ENCODE data around the gene PYGB.

Gene PYGB

GRCh38 chr20:25237610-25238318 is 10.1 kb upstream of the PYGB start (continued):
- peak; percentile 94 for TF ChIP-seq PRDM10 (tag by site-specific recombination; IDR thresholded peaks at IDR 0.05)
- TF ChIP-seq KLF10 (tag by site-specific recombination; IDR thresholded peaks at IDR 0.05): 0 out of 2 replicates have a peak, but pooled peaks have one; percentile 51
- TF ChIP-seq ATF2 (tag by site-specific recombination; IDR thresholded peaks at IDR 0.05; ENCODE audit: low read depth): peak; percentile 96
- TF ChIP-seq ZNF426 (tag by site-specific recombination; IDR thresholded peaks at IDR 0.05): no peak
- peak; percentile 99 for TF ChIP-seq ZBTB48 (tag by site-specific recombination; IDR thresholded peaks at IDR 0.05)
- TF ChIP-seq ZNF639 (tag by site-specific recombination; IDR thresholded peaks at IDR 0.05): peak; percentile 91
- TF ChIP-seq KLF7 (tag by site-specific recombination; IDR thresholded peaks at IDR 0.05; ENCODE audit: borderline replicate concordance): peak; percentile 20; the same call in 1 of the 2 replicates
- no peak for TF ChIP-seq ZNF19 (tag by site-specific recombination; IDR thresholded peaks at IDR 0.05; ENCODE audit: low read depth)
- peak; percentile 81 for TF ChIP-seq ZBTB20 (tag by site-specific recombination; IDR thresholded peaks at IDR 0.05)
- no peak for TF ChIP-seq ZNF549 (tag by site-specific recombination; IDR thresholded peaks at IDR 0.05)
- TF ChIP-seq ZNF202 (tag by site-specific recombination; IDR thresholded peaks at IDR 0.05; ENCODE audit: borderline replicate concordance): no peak
- no peak for TF ChIP-seq ZNF132 (tag by site-specific recombination; IDR thresholded peaks at IDR 0.05; ENCODE audit: borderline replicate concordance)
- peak; percentile 95 for TF ChIP-seq ZNF2 (tag by site-specific recombination; IDR thresholded peaks at IDR 0.05)
- no peak for TF ChIP-seq ZNF311 (tag by site-specific recombination; IDR thresholded peaks at IDR 0.05; ENCODE audit: borderline replicate concordance)
- TF ChIP-seq ZNF274 (IDR thresholded peaks at IDR 0.05; ENCODE audit: low read length): no peak
- TF ChIP-seq ZNF274 (tag by site-specific recombination; IDR thresholded peaks at IDR 0.05; ENCODE audit: borderline replicate concordance): no peak
- TF ChIP-seq MEIS1 (CRISPR knock-in tag; IDR thresholded peaks at IDR 0.05; ENCODE audit: borderline replicate concordance): 0 out of 2 replicates have a peak, but pooled peaks have one; percentile 33
- TF ChIP-seq ZNF394 (tag by site-specific recombination; IDR thresholded peaks at IDR 0.05; ENCODE audit: borderline replicate concordance): peak; percentile 75
- TF ChIP-seq ZNF223 (tag by site-specific recombination; IDR thresholded peaks at IDR 0.05): no peak
- no peak for TF ChIP-seq ZNF169 (tag by site-specific recombination; IDR thresholded peaks at IDR 0.05)
- no peak for TF ChIP-seq ZNF266 (tag by site-specific recombination; IDR thresholded peaks at IDR 0.05; ENCODE audit: low read depth)
- no peak for TF ChIP-seq ZNF341 (tag by site-specific recombination; IDR thresholded peaks at IDR 0.05; ENCODE audit: low read depth)
- TF ChIP-seq MYNN (tag by site-specific recombination; IDR thresholded peaks at IDR 0.05; ENCODE audit: borderline replicate concordance): no peak
- no peak for TF ChIP-seq ZNF548 (tag by site-specific recombination; IDR thresholded peaks at IDR 0.05)
- TF ChIP-seq OSR2 (tag by site-specific recombination; IDR thresholded peaks at IDR 0.05): peak; percentile 47; the same call in 1 of the 2 replicates
- no peak for TF ChIP-seq ZNF791 (tag by site-specific recombination; IDR thresholded peaks at IDR 0.05)
- 0 out of 2 replicates have a peak, but pooled peaks have one; percentile 29 for TF ChIP-seq MZF1 (tag by site-specific recombination; IDR thresholded peaks at IDR 0.05; ENCODE audit: borderline replicate concordance)
- 0 out of 2 replicates have a peak, but pooled peaks have one; percentile 31 for TF ChIP-seq GLI2 (tag by site-specific recombination; IDR thresholded peaks at IDR 0.05; ENCODE audit: borderline replicate concordance, low read depth)
- TF ChIP-seq PATZ1 (tag by site-specific recombination; IDR thresholded peaks at IDR 0.05): peak; percentile 87
- no peak for TF ChIP-seq ZNF214 (tag by site-specific recombination; IDR thresholded peaks at IDR 0.05; ENCODE audit: borderline replicate concordance)
- no peak for TF ChIP-seq ZNF112 (tag by site-specific recombination; IDR thresholded peaks at IDR 0.05)
- TF ChIP-seq ZNF747 (tag by site-specific recombination; IDR thresholded peaks at IDR 0.05): no peak
